Gastroesophageal sphincter (tissue), 3 donors: ENCODE results near the gene MGST1.

Experiments used
- CTCF ChIP-seq, 4 experiments: fragments of 200-600 bp in 2 of 4; fragments of 450-650 bp in 2 of 4; sonication (generic) in 1 of 4; IDR thresholded peaks; one replicate each; pipeline ENCODE4 v1.5.1; 2017 to 2019; ENCODE audit warnings: antibody characterized with exemption in 4 of 4, mild to moderate bottlenecking in 2 of 4, moderate library complexity in 2 of 4
- EP300 ChIP-seq: sonication (generic); formaldehyde crosslinking; IDR thresholded peaks from one replicate; pipeline ENCODE4 v1.6.1; 2017; ENCODE audit warnings: antibody characterized with exemption, mild to moderate bottlenecking
- POLR2A ChIP-seq, 2 donors: fragments of 450-650 bp; IDR thresholded peaks; one replicate each; pipeline ENCODE4 v1.6.1; 2017; ENCODE audit warnings: antibody characterized with exemption in 2 of 2, mild to moderate bottlenecking in 2 of 2, moderate library complexity in 1 of 2
- POLR2AphosphoS5 ChIP-seq: sonication (generic); formaldehyde crosslinking; IDR thresholded peaks from one replicate; pipeline ENCODE4 v1.6.1; 2017; ENCODE audit warnings: antibody characterized with exemption

DNA sequence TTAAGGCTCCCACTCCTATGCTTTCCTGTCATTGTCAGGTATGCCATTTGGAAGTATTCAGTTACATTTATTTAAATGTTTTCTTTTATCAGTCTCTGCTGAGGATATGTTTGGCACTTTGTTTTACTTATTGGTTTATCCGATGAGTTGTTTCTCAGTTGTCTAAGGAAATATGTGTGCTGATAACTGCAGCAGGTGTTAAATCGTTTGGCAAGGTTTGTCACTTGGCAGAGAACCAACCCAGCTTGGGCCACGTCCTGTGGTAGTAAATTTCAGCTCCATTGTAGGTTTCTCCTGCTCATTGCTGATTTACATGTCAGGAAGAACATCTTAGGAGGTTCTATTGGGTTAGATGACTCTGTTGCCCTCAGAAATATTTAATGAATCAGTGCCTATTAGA lies 22.0 kb upstream of the MGST1 start:
- TF ChIP-seq POLR2A (IDR thresholded peaks at IDR 0.05) (no peak), EP300 (no peak), CTCF (IDR thresholded peaks at IDR 0.05) (no peak), POLR2AphosphoS5 (no peak)
